Measurements from ENCODE around the gene EDAR.

DNA sequence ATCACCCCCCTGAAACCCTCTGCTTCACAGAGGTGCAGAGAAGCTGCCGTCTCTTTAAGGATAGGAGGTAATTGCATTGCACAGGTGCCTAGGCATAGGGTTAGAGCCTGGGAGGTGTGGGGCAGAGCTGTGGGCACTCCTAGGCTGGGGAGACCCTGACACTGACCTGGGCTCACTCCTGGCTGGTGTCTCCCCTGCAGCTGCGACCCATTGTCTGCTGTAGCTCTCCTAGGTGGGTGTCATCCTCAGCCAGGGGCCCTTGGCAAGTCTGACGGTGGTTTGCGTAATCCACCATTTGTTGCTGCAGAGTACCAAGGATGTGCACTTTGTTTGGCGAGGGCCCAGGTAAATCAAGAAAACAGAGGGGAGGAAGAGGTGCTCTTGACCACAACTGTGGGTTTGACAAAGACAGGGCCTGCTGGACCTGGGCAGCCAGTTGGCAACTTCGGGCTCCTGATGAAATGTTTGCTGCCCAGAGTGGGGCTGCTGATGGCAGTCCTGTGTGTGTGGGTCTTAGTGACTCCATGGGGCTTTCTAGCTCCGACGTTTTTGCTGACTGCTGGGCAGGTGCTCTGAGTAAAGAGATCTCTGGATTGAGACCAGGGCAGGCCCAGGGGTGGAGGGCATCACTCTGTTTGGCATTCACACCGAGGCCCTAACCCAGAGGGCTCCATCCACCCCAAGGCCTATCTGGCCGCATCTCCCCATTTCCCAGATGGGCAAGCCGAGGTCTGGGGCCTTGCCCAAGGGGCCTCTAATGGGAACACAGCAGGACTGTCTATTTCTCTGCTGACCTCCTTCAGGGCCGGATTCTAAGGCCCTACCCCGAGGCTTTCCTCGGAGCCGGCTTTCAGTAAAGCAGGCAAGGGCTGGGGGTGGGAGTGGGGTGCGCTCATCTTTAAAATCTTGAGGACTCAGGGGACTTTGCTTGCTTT, 67.7 kb downstream of the EDAR start:
- TF ChIP-seq POLR2A (IDR thresholded peaks at IDR 0.05; ENCODE audit: low read depth) (no peak), CTCF (IDR thresholded peaks at IDR 0.05) (no peak), POLR2AphosphoS5 (IDR thresholded peaks at IDR 0.05) (no peak), EP300 (IDR thresholded peaks at IDR 0.05) (no peak)

Measured in esophagus muscularis mucosa (tissue), 4 donors.